ENCODE data around the gene ZBTB42.

ZBTB42 gene

DNA sequence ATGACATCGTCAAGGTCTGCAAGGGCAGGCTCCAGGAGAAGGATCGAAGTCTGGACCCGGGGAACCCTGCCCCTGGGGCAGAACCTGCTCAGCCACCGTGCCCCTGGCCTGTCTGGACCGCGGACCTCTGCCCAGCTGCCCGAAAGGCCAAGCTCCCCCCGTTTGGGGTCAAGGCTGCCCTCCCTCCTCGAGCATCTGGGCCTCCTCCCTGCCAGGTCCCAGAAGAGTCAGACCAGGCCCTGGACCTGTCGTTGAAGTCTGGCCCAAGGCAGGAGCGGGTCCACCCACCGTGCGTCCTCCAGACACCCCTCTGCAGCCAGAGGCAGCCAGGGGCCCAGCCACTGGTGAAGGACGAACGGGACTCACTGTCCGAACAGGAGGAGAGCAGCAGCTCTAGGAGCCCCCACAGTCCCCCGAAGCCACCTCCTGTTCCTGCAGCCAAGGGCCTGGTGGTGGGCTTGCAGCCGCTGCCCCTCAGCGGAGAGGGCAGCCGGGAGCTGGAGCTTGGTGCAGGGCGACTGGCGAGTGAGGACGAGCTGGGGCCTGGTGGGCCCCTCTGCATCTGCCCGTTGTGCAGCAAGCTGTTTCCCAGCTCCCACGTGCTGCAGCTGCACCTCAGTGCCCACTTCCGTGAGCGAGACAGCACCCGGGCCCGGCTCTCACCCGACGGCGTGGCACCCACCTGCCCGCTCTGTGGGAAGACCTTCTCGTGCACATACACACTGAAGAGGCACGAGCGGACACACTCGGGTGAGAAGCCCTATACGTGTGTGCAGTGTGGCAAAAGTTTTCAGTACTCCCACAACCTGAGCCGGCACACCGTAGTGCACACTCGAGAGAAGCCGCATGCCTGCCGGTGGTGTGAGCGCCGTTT lies 856 bp downstream of the ZBTB42 start:
- peak overlapping the region; percentile 56 to 58 for H3K4me3 ChIP-seq (ENCODE audit: low read depth in 1 of 2, low read length in 2 of 2)
- H3K36me3 ChIP-seq (ENCODE audit: insufficient read depth, low read length), result no peaks in the 10 kb centered on the region
- no peak overlapping the region for H3K9ac ChIP-seq (ENCODE audit: low read length)
- peak overlapping the region; percentile 75 for H3K27ac ChIP-seq (ENCODE audit: low read depth, low read length)
- no peaks in the 10 kb centered on the region for H3K27me3 ChIP-seq (ENCODE audit: control insufficient read depth in 1 of 2, insufficient read depth in 2 of 2, low read length in 2 of 2)
- H3K9me3 ChIP-seq (ENCODE audit: low read length), result no peaks in the 10 kb centered on the region
- H3K4me1 ChIP-seq (ENCODE audit: insufficient read depth, low read length), result peaks cover 29% of the 10 kb centered on the region

DNA sequence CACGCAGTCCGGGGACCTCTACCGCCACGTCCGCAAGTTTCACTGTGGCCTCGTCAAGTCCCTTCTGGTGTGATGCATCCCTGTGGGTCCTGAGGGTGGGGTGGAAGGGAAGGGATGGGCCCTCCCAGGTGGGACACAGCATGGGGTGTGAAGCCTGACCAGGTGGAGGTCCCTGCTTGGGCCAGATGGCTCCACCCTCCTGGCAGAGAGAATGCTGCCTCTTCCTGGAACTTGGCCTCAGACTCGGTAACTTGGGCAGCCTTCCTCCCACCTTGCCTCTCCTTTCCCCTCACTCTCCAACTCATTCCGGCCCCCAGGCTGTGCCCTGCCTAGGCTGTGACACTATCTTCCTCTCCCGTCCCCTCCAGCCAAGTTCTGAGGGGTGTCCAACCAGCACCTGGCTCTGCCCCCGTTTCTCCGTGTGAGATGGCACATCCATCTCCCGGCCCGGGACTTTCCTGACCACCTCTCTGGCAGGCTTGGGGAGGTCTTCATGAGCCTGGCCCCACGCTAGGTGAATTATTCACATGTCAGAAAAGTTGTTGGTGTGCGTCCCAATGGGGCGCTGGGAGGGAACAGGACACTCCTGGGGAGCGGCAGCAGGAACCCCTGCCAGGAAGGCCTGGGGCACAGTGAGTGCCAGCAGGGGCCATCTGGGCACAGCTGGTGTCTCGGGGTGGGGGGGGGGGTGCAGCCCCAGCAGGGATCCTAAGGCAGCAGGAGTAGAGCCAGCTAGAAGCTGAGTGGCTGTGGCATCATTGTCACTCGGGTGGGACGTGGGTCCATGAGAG lies 1.7 kb downstream of the ZBTB42 start:
- H3K9me3 ChIP-seq (ENCODE audit: low read length), result no peaks in the 10 kb centered on the region
- H3K27me3 ChIP-seq (ENCODE audit: control insufficient read depth in 1 of 2, insufficient read depth in 2 of 2, low read length in 2 of 2), result no peaks in the 10 kb centered on the region
- H3K4me3 ChIP-seq (ENCODE audit: low read depth in 1 of 2, low read length in 2 of 2), result no peak overlapping the region
- H3K9ac ChIP-seq (ENCODE audit: low read length), result no peak overlapping the region
- H3K36me3 ChIP-seq (ENCODE audit: insufficient read depth, low read length), result no peaks in the 10 kb centered on the region
- no peak overlapping the region for H3K27ac ChIP-seq (ENCODE audit: low read depth, low read length)
- peaks cover 22% of the 10 kb centered on the region for H3K4me1 ChIP-seq (ENCODE audit: insufficient read depth, low read length)

DNA sequence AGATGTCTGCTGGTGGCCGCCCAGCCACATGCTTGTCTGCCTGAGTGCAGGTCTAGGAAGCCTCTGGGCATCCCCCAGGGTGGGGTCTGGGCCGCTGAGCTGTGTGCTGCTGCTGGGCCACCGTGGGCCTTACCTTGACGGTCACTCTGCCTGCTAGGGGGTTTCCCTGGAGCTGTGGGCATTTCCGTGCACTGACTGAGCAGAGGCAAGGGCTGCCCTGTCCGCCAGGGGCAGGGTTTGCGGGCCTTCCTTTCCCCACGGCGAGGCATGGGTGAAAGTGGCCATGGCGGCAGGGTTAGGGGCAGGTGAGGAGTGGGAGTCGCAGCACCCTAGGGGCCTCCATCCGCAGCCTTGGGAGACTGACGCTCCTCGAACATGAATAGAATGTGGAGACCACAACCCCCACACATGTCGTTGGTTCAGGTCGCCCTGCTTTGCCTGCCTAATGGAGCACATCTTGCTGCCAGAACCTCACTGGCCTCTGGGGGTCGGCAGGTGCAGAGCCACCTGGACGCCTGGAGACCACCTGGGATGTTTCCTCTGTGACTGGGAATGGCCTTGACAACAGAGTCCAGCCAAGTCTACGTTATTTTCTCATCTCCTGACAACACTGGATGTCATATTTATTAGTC lies 2.5 kb downstream of the ZBTB42 start:
- no peak overlapping the region for H3K4me3 ChIP-seq (ENCODE audit: low read depth in 1 of 2, low read length in 2 of 2)
- peaks cover 22% of the 10 kb centered on the region for H3K4me1 ChIP-seq (ENCODE audit: insufficient read depth, low read length)
- no peak overlapping the region for H3K27ac ChIP-seq (ENCODE audit: low read depth, low read length)
- no peaks in the 10 kb centered on the region for H3K9me3 ChIP-seq (ENCODE audit: low read length)
- H3K27me3 ChIP-seq (ENCODE audit: control insufficient read depth in 1 of 2, insufficient read depth in 2 of 2, low read length in 2 of 2), result no peaks in the 10 kb centered on the region
- H3K9ac ChIP-seq (ENCODE audit: low read length), result no peak overlapping the region
- no peaks in the 10 kb centered on the region for H3K36me3 ChIP-seq (ENCODE audit: insufficient read depth, low read length)

DNA sequence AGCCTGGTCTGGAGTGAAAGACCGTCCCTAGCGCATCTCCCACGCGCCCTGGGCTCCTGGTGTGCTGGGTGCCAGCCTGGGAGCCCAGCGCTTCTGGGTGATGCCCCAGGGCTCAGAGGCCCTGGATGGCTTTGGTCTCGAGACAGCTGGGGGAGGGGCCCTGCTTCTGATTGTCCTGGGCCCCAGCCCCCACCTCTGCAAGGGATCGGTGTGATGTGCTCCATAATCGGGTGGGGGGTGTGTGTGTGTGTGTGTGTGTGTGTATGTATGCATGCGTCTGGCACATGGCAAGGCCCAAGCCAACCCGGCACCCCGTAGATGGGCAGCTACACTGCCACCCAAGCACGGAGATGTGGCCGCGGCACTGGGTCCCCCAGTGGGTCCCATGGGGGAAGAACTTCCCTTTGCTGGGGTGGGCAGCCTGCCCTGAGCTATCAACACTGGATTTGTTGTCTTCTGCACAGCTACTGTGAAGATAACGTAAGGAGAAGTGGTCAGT lies 3.1 kb downstream of the ZBTB42 start:
- H3K4me3 ChIP-seq (ENCODE audit: low read depth in 1 of 2, low read length in 2 of 2), result no peak overlapping the region
- peaks cover 22% of the 10 kb centered on the region for H3K4me1 ChIP-seq (ENCODE audit: insufficient read depth, low read length)
- no peaks in the 10 kb centered on the region for H3K27me3 ChIP-seq (ENCODE audit: control insufficient read depth in 1 of 2, insufficient read depth in 2 of 2, low read length in 2 of 2)
- no peaks in the 10 kb centered on the region for H3K9me3 ChIP-seq (ENCODE audit: low read length)
- H3K9ac ChIP-seq (ENCODE audit: low read length), result no peak overlapping the region
- no peak overlapping the region for H3K27ac ChIP-seq (ENCODE audit: low read depth, low read length)
- no peaks in the 10 kb centered on the region for H3K36me3 ChIP-seq (ENCODE audit: insufficient read depth, low read length)

DNA sequence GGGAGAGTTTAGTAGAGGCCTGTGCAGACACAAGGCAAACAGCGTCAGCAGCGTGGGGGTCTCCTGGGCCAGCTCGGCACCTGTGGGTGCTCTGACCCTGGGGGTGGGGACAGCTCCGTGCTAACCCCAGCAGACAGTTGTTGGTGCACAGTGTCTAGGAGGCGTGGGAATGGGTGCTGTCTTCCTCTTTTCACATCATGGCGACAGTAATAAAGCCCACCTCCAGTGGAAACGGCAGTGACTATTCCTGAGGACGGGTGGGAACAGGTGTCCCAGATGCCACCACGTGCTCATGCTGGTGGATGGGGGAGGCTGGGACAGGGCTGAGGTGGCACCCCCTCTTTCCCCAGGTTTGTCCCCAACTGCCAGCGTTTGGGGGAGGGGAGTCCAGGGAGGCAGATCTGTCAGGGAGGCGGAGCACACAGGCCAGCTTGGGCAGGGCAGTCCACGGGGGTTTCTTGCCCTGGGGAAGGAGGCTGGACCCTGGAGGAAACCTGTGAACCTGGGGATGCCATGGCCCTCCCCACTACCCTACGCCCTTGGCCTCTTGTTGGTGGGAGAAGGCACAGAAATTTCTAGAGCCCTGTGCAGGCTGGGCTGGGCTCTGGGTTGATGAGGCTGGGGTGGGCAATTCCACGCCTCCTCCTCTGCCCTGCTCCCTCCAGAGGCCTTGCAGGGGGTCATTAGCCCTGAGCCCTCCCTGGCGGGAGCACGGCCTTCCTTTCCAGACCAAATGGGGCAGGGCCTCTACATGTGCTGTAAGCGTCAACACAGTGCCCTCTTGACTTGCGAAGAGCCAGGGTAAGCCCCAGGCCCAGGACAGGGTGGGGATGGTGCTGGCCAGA lies 3.8 kb downstream of the ZBTB42 start:
- no peaks in the 10 kb centered on the region for H3K27me3 ChIP-seq (ENCODE audit: control insufficient read depth in 1 of 2, insufficient read depth in 2 of 2, low read length in 2 of 2)
- no peak overlapping the region for H3K27ac ChIP-seq (ENCODE audit: low read depth, low read length)
- H3K9me3 ChIP-seq (ENCODE audit: low read length), result no peaks in the 10 kb centered on the region
- no peaks in the 10 kb centered on the region for H3K36me3 ChIP-seq (ENCODE audit: insufficient read depth, low read length)
- H3K4me3 ChIP-seq (ENCODE audit: low read depth in 1 of 2, low read length in 2 of 2), result no peak overlapping the region
- no peak overlapping the region for H3K9ac ChIP-seq (ENCODE audit: low read length)
- H3K4me1 ChIP-seq (ENCODE audit: insufficient read depth, low read length), result peaks cover 20% of the 10 kb centered on the region

GRCh38 chr14:104805326-104805678 lies 4.4 kb downstream of the ZBTB42 start:
- H3K36me3 ChIP-seq (ENCODE audit: insufficient read depth, low read length), result no peaks in the 10 kb centered on the region
- H3K9me3 ChIP-seq (ENCODE audit: low read length), result no peaks in the 10 kb centered on the region
- H3K4me3 ChIP-seq (ENCODE audit: low read depth in 1 of 2, low read length in 2 of 2), result no peak overlapping the region
- no peak overlapping the region for H3K9ac ChIP-seq (ENCODE audit: low read length)
- H3K27ac ChIP-seq (ENCODE audit: low read depth, low read length), result no peak overlapping the region
- H3K27me3 ChIP-seq (ENCODE audit: control insufficient read depth in 1 of 2, insufficient read depth in 2 of 2, low read length in 2 of 2), result no peaks in the 10 kb centered on the region
- peaks cover 16% of the 10 kb centered on the region for H3K4me1 ChIP-seq (ENCODE audit: insufficient read depth, low read length)

DNA sequence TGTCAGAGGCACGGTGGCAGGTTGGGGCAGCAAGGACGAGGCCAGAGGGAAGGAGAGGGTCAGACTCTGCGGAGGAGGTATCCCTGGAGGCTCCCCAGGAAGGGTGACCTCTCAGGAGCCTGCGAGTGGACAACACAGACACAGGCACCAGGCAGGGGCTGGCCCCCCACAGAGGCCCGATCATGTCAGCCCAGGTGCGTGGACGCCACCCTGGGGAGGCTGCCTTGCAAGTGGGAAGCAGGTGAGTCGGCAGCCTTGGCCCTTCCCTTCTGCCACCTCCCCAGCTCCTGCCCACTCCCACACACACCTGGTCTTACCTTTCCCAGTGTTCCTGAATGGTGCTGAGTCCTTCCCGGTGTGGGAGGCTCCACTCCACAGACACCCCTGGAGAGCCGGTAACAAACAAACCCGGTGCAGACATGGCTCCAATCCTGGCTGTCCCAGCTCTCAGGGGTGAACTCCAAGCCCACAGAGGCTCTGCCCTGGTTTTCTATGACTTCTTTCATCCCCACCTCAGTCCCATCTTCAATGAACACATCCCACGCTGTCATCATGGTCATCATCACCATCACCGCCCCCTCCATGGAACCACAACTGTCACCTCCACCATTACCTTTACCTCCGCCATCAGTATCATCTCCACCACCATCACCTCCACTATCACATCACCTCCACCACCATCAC lies 5.2 kb downstream of the ZBTB42 start:
- Histone ChIP-seq H3K4me3 (ENCODE audit: low read depth in 1 of 2, low read length in 2 of 2) (no peak overlapping the region), H3K27ac (ENCODE audit: low read depth, low read length) (no peak overlapping the region), H3K4me1 (ENCODE audit: insufficient read depth, low read length) (peaks cover 16% of the 10 kb centered on the region), H3K9ac (ENCODE audit: low read length) (no peak overlapping the region), H3K27me3 (ENCODE audit: control insufficient read depth in 1 of 2, insufficient read depth in 2 of 2, low read length in 2 of 2) (no peaks in the 10 kb centered on the region), H3K9me3 (ENCODE audit: low read length) (no peaks in the 10 kb centered on the region), H3K36me3 (ENCODE audit: insufficient read depth, low read length) (no peaks in the 10 kb centered on the region)

DNA sequence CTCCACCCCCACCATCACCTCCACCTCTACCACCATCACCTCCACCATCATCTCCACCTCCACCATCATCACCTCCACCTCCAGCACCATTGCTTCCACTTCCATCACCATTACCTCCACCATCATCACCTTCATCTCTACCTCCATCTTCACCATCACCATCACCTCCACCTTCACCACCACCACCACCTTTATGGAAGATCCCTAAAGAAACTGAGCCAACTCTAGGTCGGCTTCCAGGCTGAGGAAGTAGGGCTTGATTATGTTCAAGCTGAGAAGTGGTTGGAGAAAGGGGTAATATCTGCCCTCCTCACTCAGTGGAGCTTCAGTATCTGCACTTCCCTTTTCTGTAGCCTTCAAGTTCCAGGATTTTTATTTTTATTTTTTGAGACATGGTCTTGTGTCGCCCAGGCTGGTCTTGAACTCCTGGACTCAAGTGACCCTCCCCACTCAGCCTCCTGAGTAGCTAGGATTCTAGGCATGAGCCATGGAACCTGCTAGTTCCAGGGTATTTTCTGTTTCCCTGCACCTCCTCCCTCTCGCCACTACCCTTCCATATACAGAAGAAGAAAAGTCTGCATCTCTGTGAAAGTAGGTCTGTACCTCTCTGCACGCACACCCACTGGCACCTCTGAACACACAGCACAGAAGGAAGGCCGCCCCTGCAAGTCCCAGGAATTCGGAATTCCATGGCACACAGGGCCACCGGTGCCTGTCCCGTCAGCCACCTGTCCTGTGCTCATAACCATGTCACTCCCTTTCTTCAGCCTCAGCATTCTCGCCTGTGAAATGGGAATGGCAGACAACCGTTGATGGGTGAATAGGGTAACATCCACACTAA lies 5.9 kb downstream of the ZBTB42 start:
- Histone ChIP-seq H3K36me3 (ENCODE audit: insufficient read depth, low read length) (peaks cover under 1% of the 10 kb centered on the region), H3K27ac (ENCODE audit: low read depth, low read length) (no peak overlapping the region), H3K4me3 (ENCODE audit: low read depth in 1 of 2, low read length in 2 of 2) (no peak overlapping the region), H3K9ac (ENCODE audit: low read length) (no peak overlapping the region), H3K9me3 (ENCODE audit: low read length) (no peaks in the 10 kb centered on the region), H3K27me3 (ENCODE audit: control insufficient read depth in 1 of 2, insufficient read depth in 2 of 2, low read length in 2 of 2) (no peaks in the 10 kb centered on the region), H3K4me1 (ENCODE audit: insufficient read depth, low read length) (peaks cover 10% of the 10 kb centered on the region)

- no peaks in the 10 kb centered on the region for H3K4me1 ChIP-seq (ENCODE audit: insufficient read depth, low read length)
- no peaks in the 10 kb centered on the region for H3K9me3 ChIP-seq (ENCODE audit: low read length)
These were observed 7.6 kb downstream of the ZBTB42 start for GRCh38 chr14:104808456-104808855.

GRCh38 chr14:104810316-104810715 lies 9.4 kb downstream of the ZBTB42 start:
- Histone ChIP-seq H3K36me3 (ENCODE audit: insufficient read depth, low read length) (peaks cover 3% of the 10 kb centered on the region), H3K4me1 (ENCODE audit: insufficient read depth, low read length) (peaks cover 5% of the 10 kb centered on the region), H3K9me3 (ENCODE audit: low read length) (no peaks in the 10 kb centered on the region), H3K27me3 (ENCODE audit: control insufficient read depth in 1 of 2, insufficient read depth in 2 of 2, low read length in 2 of 2) (no peaks in the 10 kb centered on the region), H3K4me3 (ENCODE audit: low read depth in 1 of 2, low read length in 2 of 2) (no peak overlapping the region), H3K9ac (ENCODE audit: low read length) (no peak overlapping the region), H3K27ac (ENCODE audit: low read depth, low read length) (no peak overlapping the region)

More at GRCh38 chr14:104808456-104808855, 7.6 kb downstream of the ZBTB42 start:
- H3K27ac ChIP-seq (ENCODE audit: low read depth, low read length), result no peak overlapping the region
- H3K27me3 ChIP-seq (ENCODE audit: control insufficient read depth in 1 of 2, insufficient read depth in 2 of 2, low read length in 2 of 2), result no peaks in the 10 kb centered on the region
- H3K9ac ChIP-seq (ENCODE audit: low read length), result no peak overlapping the region
- peaks cover 3% of the 10 kb centered on the region for H3K36me3 ChIP-seq (ENCODE audit: insufficient read depth, low read length)
- no peak overlapping the region for H3K4me3 ChIP-seq (ENCODE audit: low read depth in 1 of 2, low read length in 2 of 2)

Measured in muscle layer of colon (tissue), 2 donors.